Activated naive CD8-positive, alpha-beta T cell treated with anti-CD3 and anti-CD28 coated beads, Interleukin-2, amount 10 ng/mL, durations not matched to agents 7 days and 5 days (primary cell): ENCODE data around the gene UBE2M. TPM values are rescaled to one million over a fixed set of nuclear protein-coding genes. Genes with fewer than 3 reads are reported as not detected.
"Not testable (repeated sequence)": the region's sequence is repeated elsewhere in the genome, so short reads cannot be mapped to it uniquely, and the experiment has no call there.

Source experiments
- ATAC-seq: fragments of 150-1000 bp; cut with Tn5 transposase; one replicate; pipeline ENCODE4 v1.10.0; 2021; ENCODE audit warnings: low read depth, moderate library complexity
- POLR2A ChIA-PET: fragments of 350-600 bp; sonication (Branson Sonifier 250); formaldehyde crosslinking; loops from one replicate; lab custom pipeline; 2021; ENCODE audit warnings: antibody characterized with exemption; lab: Charles Lee
- DNase-seq: peaks from one replicate; pipeline ENCODE4 v3.0.0; 2021
- H3K27ac Mint-ChIP-seq: one replicate; pipeline ENCODE4 v1.8.0; 2022; ENCODE audit warnings: mild to moderate bottlenecking, mixed read lengths
- H3K27me3 Mint-ChIP-seq: one replicate; pipeline ENCODE4 v1.8.0; 2022; ENCODE audit warnings: mild to moderate bottlenecking, moderate library complexity, mixed read lengths
- H3K36me3 Mint-ChIP-seq: one replicate; pipeline ENCODE4 v1.8.0; 2021; ENCODE audit warnings: mild to moderate bottlenecking, mixed read lengths
- H3K4me1 Mint-ChIP-seq: one replicate; pipeline ENCODE4 v1.8.0; 2021; ENCODE audit warnings: mixed read lengths
- H3K4me3 Mint-ChIP-seq: one replicate; pipeline ENCODE4 v1.8.0; 2022; ENCODE audit warnings: mild to moderate bottlenecking, moderate library complexity, mixed read lengths
- H3K9me3 Mint-ChIP-seq: one replicate; pipeline ENCODE4 v1.8.0; 2021; ENCODE audit warnings: mixed read lengths
- total RNA-seq, 2 experiments: library from RNA; stranded (reverse); gene quantifications; one replicate each; pipeline ENCODE4 v1.2.3, GENCODE V29; 2021

The UBE2M gene
- total RNA-seq, 2 experiments from 2014 or later = 79.5 to 81.2 TPM

GRCh38 chr19:58577581-58577980 is 19.2 kb upstream of the UBE2M start:
- H3K9me3 Mint-ChIP-seq, POLR2A ChIA-PET, ATAC-seq, H3K27ac Mint-ChIP-seq, H3K27me3 Mint-ChIP-seq, H3K4me3 Mint-ChIP-seq, H3K36me3 Mint-ChIP-seq, DNase-seq: not testable (repeated sequence)
- peaks cover 32% of the 10 kb centered on the region for H3K4me1 Mint-ChIP-seq

- H3K4me3 Mint-ChIP-seq = peak overlapping the region; percentile 98
- peaks cover 38% of the 10 kb centered on the region for H3K4me1 Mint-ChIP-seq
- no peaks in the 10 kb centered on the region for H3K9me3 Mint-ChIP-seq
- no peaks in the 10 kb centered on the region for H3K27me3 Mint-ChIP-seq
- DNase-seq = peak; percentile 86
- peak; percentile 39 for ATAC-seq
- POLR2A ChIA-PET = interaction anchor here (0.6 to 3.1 kb wide), 12 partner anchors 11 to 99 kb away, joined by 3 to 36 read pairs (median 10); partner anchors contain the start of genes CHMP2A, TRIM28, ZBTB45 and ZNF446
- H3K36me3 Mint-ChIP-seq = peaks cover 4% of the 10 kb centered on the region
- H3K27ac Mint-ChIP-seq = peak overlapping the region; percentile 91
Measured at GRCh38 chr19:58575183-58576041, 17.0 kb upstream of the UBE2M start.

- POLR2A ChIA-PET = interaction anchor here (0.7 to 0.8 kb wide), 3 partner anchors 10 to 25 kb away, joined by 3 read pairs; partner anchors contain the start of gene CHMP2A
- DNase-seq (no peak), ATAC-seq (no peak)
- Mint-ChIP-seq H3K4me3 (peak overlapping the region; percentile 98), H3K4me1 (peaks cover 33% of the 10 kb centered on the region), H3K36me3 (peaks cover 8% of the 10 kb centered on the region), H3K27ac (peak overlapping the region; percentile 100), H3K27me3 (no peaks in the 10 kb centered on the region), H3K9me3 (no peaks in the 10 kb centered on the region)
Measured at GRCh38 chr19:58573658-58574164, 15.3 kb upstream of the UBE2M start.

GRCh38 chr19:58572818-58573657 is 14.6 kb upstream of the UBE2M start, which contains the start of gene MZF1:
TSS of gene MZF1 (minus strand) at chr19:58573335. CDS start at chr19:58571389, 1,946 bp downstream.
- peak; percentile 99 for DNase-seq
- peak within 1 kb of the TSS; percentile 100 for H3K27ac Mint-ChIP-seq
- peaks cover 10% of the 10 kb centered on the region for H3K36me3 Mint-ChIP-seq
- ATAC-seq = peak; percentile 63
- no peaks in the 10 kb centered on the region for H3K9me3 Mint-ChIP-seq
- H3K4me3 Mint-ChIP-seq = peak within 1 kb of the TSS; percentile 98
- H3K4me1 Mint-ChIP-seq = peaks cover 34% of the 10 kb centered on the region
- no peaks in the 10 kb centered on the region for H3K27me3 Mint-ChIP-seq
- POLR2A ChIA-PET = interaction anchor here (0.6 to 4.9 kb wide), 8 partner anchors 9 to 295 kb away, joined by 3 to 50 read pairs (median 4); partner anchors contain the start of genes CHMP2A, TRIM28, UBE2M and ZBTB45

- POLR2A ChIA-PET = interaction anchor here (0.6 to 4.9 kb wide), 7 partner anchors 12 to 294 kb away, joined by 3 to 50 read pairs (median 4); partner anchors contain the start of genes CHMP2A, TRIM28, UBE2M and ZBTB45
Measured at GRCh38 chr19:58572026-58572817, 13.8 kb upstream of the UBE2M start.

GRCh38 chr19:58571575-58571947 is 13.2 kb upstream of the UBE2M start:
- POLR2A ChIA-PET = interaction anchor here (1.5 to 4.9 kb wide), 3 partner anchors 11 to 51 kb away, joined by 4 to 50 read pairs (median 10); partner anchors contain the start of genes UBE2M and ZBTB45
- DNase-seq = no peak
- peak overlapping the region; percentile 98 for H3K4me3 Mint-ChIP-seq
- ATAC-seq = no peak
- H3K9me3 Mint-ChIP-seq = no peaks in the 10 kb centered on the region
- peak overlapping the region; percentile 100 for H3K27ac Mint-ChIP-seq
- peaks cover 10% of the 10 kb centered on the region for H3K36me3 Mint-ChIP-seq
- H3K4me1 Mint-ChIP-seq = peaks cover 34% of the 10 kb centered on the region
- no peaks in the 10 kb centered on the region for H3K27me3 Mint-ChIP-seq

More at GRCh38 chr19:58572026-58572817, 13.8 kb upstream of the UBE2M start:
- no peak for DNase-seq
- peak overlapping the region; percentile 98 for H3K4me3 Mint-ChIP-seq
- H3K27me3 Mint-ChIP-seq = no peaks in the 10 kb centered on the region
- peaks cover 34% of the 10 kb centered on the region for H3K4me1 Mint-ChIP-seq
- no peaks in the 10 kb centered on the region for H3K9me3 Mint-ChIP-seq
- H3K36me3 Mint-ChIP-seq = peaks cover 10% of the 10 kb centered on the region
- no peak for ATAC-seq
- peak overlapping the region; percentile 100 for H3K27ac Mint-ChIP-seq

GRCh38 chr19:58570770-58571574 is 12.6 kb upstream of the UBE2M start:
- Mint-ChIP-seq H3K9me3 (no peaks in the 10 kb centered on the region), H3K27ac (no peak overlapping the region), H3K4me3 (no peak overlapping the region), H3K4me1 (peaks cover 33% of the 10 kb centered on the region), H3K27me3 (no peaks in the 10 kb centered on the region), H3K36me3 (peaks cover 10% of the 10 kb centered on the region)
- POLR2A ChIA-PET = interaction anchor here (1.3 to 4.9 kb wide), 3 partner anchors 10 to 51 kb away, joined by 3 to 50 read pairs (median 10); partner anchors contain the start of genes TRIM28, UBE2M and ZBTB45
- no peak for ATAC-seq
- peak; percentile 26 for DNase-seq

- no peak overlapping the region for H3K27ac Mint-ChIP-seq
- ATAC-seq (no peak), DNase-seq (no peak)
- POLR2A ChIA-PET = interaction anchor here (1.3 to 4.9 kb wide), 4 partner anchors 8 to 50 kb away, joined by 3 to 50 read pairs (median 6); partner anchors contain the start of genes TRIM28, UBE2M and ZBTB45
- H3K27me3 Mint-ChIP-seq = no peaks in the 10 kb centered on the region
- peaks cover 30% of the 10 kb centered on the region for H3K4me1 Mint-ChIP-seq
- no peaks in the 10 kb centered on the region for H3K9me3 Mint-ChIP-seq
- H3K4me3 Mint-ChIP-seq = no peak overlapping the region
- peaks cover 10% of the 10 kb centered on the region for H3K36me3 Mint-ChIP-seq
Measured at GRCh38 chr19:58569943-58570670, 11.7 kb upstream of the UBE2M start.

- POLR2A ChIA-PET = interaction anchor here (0.8 to 4.9 kb wide), 4 partner anchors 9 to 26 kb away, joined by 3 to 50 read pairs (median 3); partner anchors contain the start of genes TRIM28 and UBE2M
Measured at GRCh38 chr19:58569191-58569942, 11.0 kb upstream of the UBE2M start.

GRCh38 chr19:58568453-58569130 is 10.2 kb upstream of the UBE2M start:
- POLR2A ChIA-PET = interaction anchor here (0.8 to 4.9 kb wide), 4 partner anchors 8 to 25 kb away, joined by 3 to 50 read pairs (median 6); partner anchors contain the start of genes CHMP2A, TRIM28 and UBE2M
- Mint-ChIP-seq H3K4me3 (no peak overlapping the region), H3K27me3 (no peaks in the 10 kb centered on the region), H3K9me3 (no peaks in the 10 kb centered on the region), H3K36me3 (peaks cover 11% of the 10 kb centered on the region), H3K4me1 (peaks cover 35% of the 10 kb centered on the region), H3K27ac (peak overlapping the region; percentile 46)
- ATAC-seq = no peak
- no peak for DNase-seq

More at GRCh38 chr19:58569191-58569942, 11.0 kb upstream of the UBE2M start:
- Mint-ChIP-seq H3K9me3 (no peaks in the 10 kb centered on the region), H3K4me1 (peaks cover 32% of the 10 kb centered on the region), H3K4me3 (no peak overlapping the region), H3K36me3 (peaks cover 11% of the 10 kb centered on the region), H3K27me3 (no peaks in the 10 kb centered on the region), H3K27ac (peak overlapping the region; percentile 15)
- ATAC-seq (no peak), DNase-seq (no peak)
